ENCODE measurements around the gene COL16A1.
A peak's percentile ranks its signal among the peaks of the same experiment; 100 is the strongest.

Gene COL16A1

GRCh38 chr1:31627930-31628559, 75.8 kb downstream of the COL16A1 start:
- no peak for ATAC-seq
- Mint-ChIP-seq H3K27ac (no peak overlapping the region), H3K4me1 (peaks cover 36% of the 10 kb centered on the region), H3K4me3 (no peak overlapping the region), H3K27me3 (no peaks in the 10 kb centered on the region), H3K9me3 (no peaks in the 10 kb centered on the region), H3K36me3 (peaks cover 77% of the 10 kb centered on the region)

DNA sequence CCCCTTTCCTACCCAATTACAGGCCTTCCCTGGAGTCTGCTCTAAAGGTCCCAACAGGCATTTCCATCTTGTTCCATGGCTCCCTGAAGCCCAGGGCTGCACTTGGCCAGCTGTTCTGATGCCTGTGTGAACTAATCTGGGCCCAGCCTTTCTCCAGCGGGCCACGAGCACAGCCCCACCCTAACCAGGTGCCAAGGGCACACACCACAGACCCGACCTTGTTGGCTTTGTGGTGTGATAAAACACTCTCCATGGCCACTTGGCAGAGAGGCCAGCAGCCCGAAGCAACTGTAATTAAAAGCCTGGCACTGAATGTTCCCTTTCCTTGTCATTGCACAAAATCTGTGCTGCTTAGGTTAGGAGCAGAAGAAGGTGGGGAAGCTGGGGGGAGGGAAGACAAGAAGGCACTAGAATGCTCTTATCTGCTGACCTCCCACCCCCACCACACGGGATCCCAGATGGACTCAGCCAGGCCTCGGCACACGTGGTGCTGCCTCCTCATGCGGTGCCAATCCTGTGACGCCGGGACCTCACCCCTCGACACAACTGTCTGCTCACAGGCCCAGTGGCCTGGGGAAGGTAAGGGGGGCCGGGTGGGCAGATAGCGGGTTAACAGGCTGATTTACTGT, 76.4 kb downstream of the COL16A1 start:
- H3K4me3 Mint-ChIP-seq: no peak overlapping the region
- peak overlapping the region; percentile 52 for H3K27ac Mint-ChIP-seq
- H3K4me1 Mint-ChIP-seq: peaks cover 36% of the 10 kb centered on the region
- peaks cover 76% of the 10 kb centered on the region for H3K36me3 Mint-ChIP-seq
- H3K9me3 Mint-ChIP-seq: no peaks in the 10 kb centered on the region
- no peaks in the 10 kb centered on the region for H3K27me3 Mint-ChIP-seq
- ATAC-seq: no peak

DNA sequence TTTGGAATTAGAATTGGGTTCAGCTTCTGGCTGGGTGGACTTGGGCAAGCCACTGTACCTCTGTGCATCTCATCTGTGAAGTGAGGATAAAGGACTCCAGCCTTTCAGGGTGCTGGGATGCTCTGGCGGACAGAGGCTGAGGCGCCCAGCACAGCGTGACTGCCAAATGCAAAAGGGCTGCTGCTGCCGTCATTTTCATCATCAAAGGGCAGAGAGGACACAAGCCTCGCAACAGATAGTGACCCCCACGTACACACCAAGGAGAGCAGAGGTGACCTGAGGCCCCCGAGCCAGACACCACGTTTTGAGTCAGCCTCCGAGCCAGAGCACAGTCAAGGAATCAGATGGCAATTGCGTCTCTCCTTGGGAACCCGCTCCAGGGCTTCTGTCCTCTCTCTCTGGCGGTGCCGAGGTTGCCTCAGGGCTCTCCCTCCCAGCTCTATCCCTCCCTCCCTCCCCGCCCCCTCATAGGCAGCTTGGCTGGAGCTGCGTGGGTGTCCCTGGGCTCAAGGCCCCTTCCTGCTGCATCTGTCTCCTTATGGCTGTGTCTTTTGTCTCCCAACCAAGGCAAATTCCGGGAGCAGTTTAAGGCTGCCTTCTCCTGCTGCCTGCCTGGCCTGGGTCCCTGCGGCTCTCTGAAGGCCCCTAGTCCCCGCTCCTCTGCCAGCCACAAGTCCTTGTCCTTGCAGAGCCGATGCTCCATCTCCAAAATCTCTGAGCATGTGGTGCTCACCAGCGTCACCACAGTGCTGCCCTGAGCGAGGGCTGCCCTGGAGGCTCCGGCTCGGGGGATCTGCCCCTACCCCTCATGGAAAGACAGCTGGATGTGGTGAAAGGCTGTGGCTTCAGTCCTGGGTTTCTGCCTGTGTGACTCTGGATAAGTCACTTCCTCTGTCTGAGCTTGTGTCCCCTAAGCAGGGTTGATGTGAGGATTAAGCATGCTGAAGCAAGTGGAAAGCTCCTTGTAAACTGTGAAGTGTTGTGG, 77.3 kb downstream of the COL16A1 start:
- Mint-ChIP-seq H3K27me3 (no peaks in the 10 kb centered on the region), H3K27ac (peak overlapping the region; percentile 52), H3K36me3 (peaks cover 67% of the 10 kb centered on the region), H3K9me3 (no peaks in the 10 kb centered on the region), H3K4me1 (peaks cover 36% of the 10 kb centered on the region), H3K4me3 (no peak overlapping the region)
- no peak for ATAC-seq

GRCh38 chr1:31625561-31626222, 78.1 kb downstream of the COL16A1 start:
- no peak overlapping the region for H3K4me3 Mint-ChIP-seq
- peak overlapping the region; percentile 47 for H3K27ac Mint-ChIP-seq
- ATAC-seq: peak; percentile 46
- no peaks in the 10 kb centered on the region for H3K27me3 Mint-ChIP-seq
- H3K36me3 Mint-ChIP-seq: peaks cover 59% of the 10 kb centered on the region
- peaks cover 36% of the 10 kb centered on the region for H3K4me1 Mint-ChIP-seq
- H3K9me3 Mint-ChIP-seq: no peaks in the 10 kb centered on the region

GRCh38 chr1:31624731-31625514, 78.9 kb downstream of the COL16A1 start:
- Mint-ChIP-seq H3K36me3 (peaks cover 51% of the 10 kb centered on the region), H3K4me1 (peaks cover 36% of the 10 kb centered on the region), H3K4me3 (no peak overlapping the region), H3K9me3 (no peaks in the 10 kb centered on the region), H3K27ac (peak overlapping the region; percentile 47), H3K27me3 (peaks cover 2% of the 10 kb centered on the region)
- peak; percentile 34 for ATAC-seq

DNA sequence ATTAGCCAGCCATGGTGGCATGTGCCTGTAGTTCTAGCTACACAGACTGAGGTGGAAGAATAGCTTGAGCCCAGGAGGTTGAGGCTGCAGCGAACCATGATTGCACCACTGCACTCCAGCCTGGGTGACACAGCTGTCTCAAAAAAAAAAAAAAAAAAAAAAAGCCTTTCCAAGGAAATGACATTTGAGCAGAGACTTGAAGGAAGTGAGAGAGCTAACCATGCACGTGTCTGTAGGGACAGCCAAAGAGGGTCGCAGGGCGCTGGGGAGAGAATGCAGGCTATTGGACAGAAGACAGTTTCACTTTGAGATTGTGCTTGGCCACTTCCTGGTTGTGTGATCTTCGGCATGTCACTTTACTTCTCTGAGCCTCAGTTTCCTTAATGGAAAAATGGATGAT, 79.5 kb downstream of the COL16A1 start:
- ATAC-seq: peak; percentile 76
- Mint-ChIP-seq H3K27me3 (peaks cover 8% of the 10 kb centered on the region), H3K36me3 (peaks cover 45% of the 10 kb centered on the region), H3K27ac (peak overlapping the region; percentile 47), H3K4me3 (no peak overlapping the region), H3K4me1 (peaks cover 42% of the 10 kb centered on the region), H3K9me3 (no peaks in the 10 kb centered on the region)

- Mint-ChIP-seq H3K4me1 (peaks cover 50% of the 10 kb centered on the region), H3K4me3 (no peak overlapping the region), H3K27me3 (peaks cover 17% of the 10 kb centered on the region), H3K9me3 (no peaks in the 10 kb centered on the region), H3K36me3 (peaks cover 35% of the 10 kb centered on the region), H3K27ac (peak overlapping the region; percentile 47)
- ATAC-seq: no peak
Observed at GRCh38 chr1:31623365-31623764, 80.5 kb downstream of the COL16A1 start.

- peaks cover 26% of the 10 kb centered on the region for H3K27me3 Mint-ChIP-seq
- H3K4me1 Mint-ChIP-seq: peaks cover 51% of the 10 kb centered on the region
- no peak for ATAC-seq
- no peaks in the 10 kb centered on the region for H3K9me3 Mint-ChIP-seq
- H3K27ac Mint-ChIP-seq: no peak overlapping the region
- H3K36me3 Mint-ChIP-seq: peaks cover 24% of the 10 kb centered on the region
- no peak overlapping the region for H3K4me3 Mint-ChIP-seq
Observed at GRCh38 chr1:31621847-31622730, 81.7 kb downstream of the COL16A1 start.

DNA sequence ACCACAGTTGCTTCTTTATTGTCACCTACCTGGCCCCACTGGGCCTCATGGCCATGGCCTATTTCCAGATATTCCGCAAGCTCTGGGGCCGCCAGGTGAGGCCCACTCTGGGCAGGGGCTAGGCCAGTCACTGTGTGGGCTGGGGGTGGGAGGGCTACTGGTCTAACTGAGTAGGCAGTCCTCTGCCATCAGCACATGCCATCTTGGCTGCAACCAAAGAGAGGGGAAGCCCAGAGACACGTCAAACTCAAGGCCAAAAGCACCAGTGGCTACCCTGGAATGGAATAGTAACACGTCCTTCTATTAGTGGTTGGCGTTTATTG, 82.4 kb downstream of the COL16A1 start:
- ATAC-seq: no peak
- peaks cover 32% of the 10 kb centered on the region for H3K27me3 Mint-ChIP-seq
- H3K4me1 Mint-ChIP-seq: peaks cover 52% of the 10 kb centered on the region
- no peaks in the 10 kb centered on the region for H3K9me3 Mint-ChIP-seq
- H3K36me3 Mint-ChIP-seq: peaks cover 19% of the 10 kb centered on the region
- H3K27ac Mint-ChIP-seq: no peak overlapping the region
- H3K4me3 Mint-ChIP-seq: no peak overlapping the region

GRCh38 chr1:31620631-31621497, 83.0 kb downstream of the COL16A1 start:
- no peak for ATAC-seq
- no peak overlapping the region for H3K4me3 Mint-ChIP-seq
- peaks cover 19% of the 10 kb centered on the region for H3K36me3 Mint-ChIP-seq
- H3K27ac Mint-ChIP-seq: no peak overlapping the region
- H3K27me3 Mint-ChIP-seq: peaks cover 38% of the 10 kb centered on the region
- no peaks in the 10 kb centered on the region for H3K9me3 Mint-ChIP-seq
- peaks cover 52% of the 10 kb centered on the region for H3K4me1 Mint-ChIP-seq

- H3K9me3 Mint-ChIP-seq: no peaks in the 10 kb centered on the region
- ATAC-seq: peak; percentile 49
- H3K36me3 Mint-ChIP-seq: peaks cover 10% of the 10 kb centered on the region
- H3K27ac Mint-ChIP-seq: no peak overlapping the region
- peaks cover 45% of the 10 kb centered on the region for H3K27me3 Mint-ChIP-seq
- peaks cover 35% of the 10 kb centered on the region for H3K4me1 Mint-ChIP-seq
- no peak overlapping the region for H3K4me3 Mint-ChIP-seq
Observed at GRCh38 chr1:31618916-31619846, 84.6 kb downstream of the COL16A1 start.
